Testis (tissue), 3 donors: ENCODE results near the gene VWF. TPM values are rescaled to one million over a fixed set of nuclear protein-coding genes. Genes with fewer than 3 reads are reported as not detected.

Experiments
- DNase-seq: peaks from one replicate; pipeline ENCODE4 v3.0.0-alpha.2; 2019
- H3K27ac ChIP-seq, 2 donors: fragments of 200-600 bp; sonication (generic); one replicate each; pipeline ENCODE4 v1.5.1; 2019
- H3K27me3 ChIP-seq: fragments of 200-600 bp; sonication (generic); one replicate; pipeline ENCODE4 v1.5.1; 2019
- H3K36me3 ChIP-seq: fragments of 200-600 bp; sonication (generic); one replicate; pipeline ENCODE4 v1.5.1; 2017; ENCODE audit warnings: low read depth; ENCODE audit errors: missing control alignments
- H3K4me1 ChIP-seq: fragments of 200-600 bp; sonication (generic); one replicate; pipeline ENCODE4 v1.5.1; 2019
- H3K4me3 ChIP-seq, 2 donors: fragments of 200-600 bp; sonication (generic); one replicate each; pipeline ENCODE4 v1.5.1; 2017 to 2019
- H3K9me3 ChIP-seq: fragments of 200-600 bp; sonication (generic); one replicate; pipeline ENCODE4 v1.5.1; 2017
- POLR2A ChIP-seq: fragments of 450-650 bp; IDR thresholded peaks from one replicate; pipeline ENCODE4 v1.6.1; 2017; ENCODE audit warnings: antibody characterized with exemption, mild to moderate bottlenecking, moderate library complexity
- WGBS, 2 donors: methylation state at CpG; one replicate each; pipeline ENCODE4 v1.1.5; 2018; 5-methylcytosine and 5-hydroxymethylcytosine counted together
- intact Hi-C: fragments of 100-400 bp; cut with DNase I; formaldehyde crosslinking; loops from one replicate; pipeline ENCODE4 v1.15.1; 2023; ENCODE audit warnings: low total_unique reads
- polyA plus RNA-seq: library from polyadenylated mRNA; stranded (reverse); fragments of 350-450 nt; fragmentation: Illumina TruSeq; extraction: RNeasy Lipid Tissue Mini Kit (QIAGEN cat#74804); gene quantifications from one replicate; pipeline ENCODE4 v1.2.3, GENCODE V29; 2014; ENCODE audit warnings: low read depth, low replicate concordance; ENCODE audit not compliant: insufficient read depth
- total RNA-seq, 2 donors: library from RNA; depleted of rRNA; stranded (reverse); fragments of >200 nt; gene quantifications; one replicate each; pipeline ENCODE4 v1.2.3, GENCODE V29; 2016
- TF ChIP-seq, protein P1 (sequence below), 3 experiments: fragments of 450-650 bp in 2 of 3; fragments of 200-600 bp in 1 of 3; sonication (generic) in 1 of 3; IDR thresholded peaks; one replicate each; pipeline ENCODE4 v1.5.1; 2016 to 2019; ENCODE audit warnings: antibody characterized with exemption in 3 of 3, mild to moderate bottlenecking in 2 of 3, moderate library complexity in 1 of 3

VWF gene
- total and polyA plus RNA-seq, 3 donors from 2014 or later: 68.3 to 86.2 (median 83.7) TPM

DNA sequence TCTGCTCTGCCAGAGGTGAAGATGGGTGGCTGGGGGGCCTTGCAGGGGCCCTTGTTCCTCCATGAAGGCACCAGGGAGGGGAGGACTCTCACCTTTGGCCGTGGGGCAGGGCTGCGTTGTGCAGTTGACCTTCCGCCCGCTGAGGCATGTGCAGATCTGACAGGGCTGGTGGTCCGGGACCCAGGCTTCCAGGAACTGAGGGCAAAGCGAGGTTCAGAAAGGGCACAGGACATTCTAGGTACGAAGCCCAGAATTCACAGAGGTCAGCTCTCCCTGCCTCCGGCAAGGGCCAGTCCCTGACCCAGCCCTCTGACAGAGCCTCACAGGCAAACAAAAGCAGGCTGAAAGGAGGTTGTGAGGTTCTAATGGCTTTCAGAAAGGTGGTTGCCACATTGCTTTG, 139.0 kb downstream of the VWF start:
- Histone ChIP-seq H3K27ac (no peak overlapping the region), H3K4me1 (no peaks in the 10 kb centered on the region), H3K4me3 (no peak overlapping the region), H3K9me3 (no peaks in the 10 kb centered on the region), H3K27me3 (no peaks in the 10 kb centered on the region), H3K36me3 (no peaks in the 10 kb centered on the region)
- 59 to 75% methylated on average over 3 to 8 of the region's 8 CpGs for WGBS, 2 donors
- intact Hi-C loops: loop anchor here (10.0 kb wide), 1 partner anchor 49 kb away; no protein-coding TSS in a partner anchor
- TF ChIP-seq, protein P1, sequence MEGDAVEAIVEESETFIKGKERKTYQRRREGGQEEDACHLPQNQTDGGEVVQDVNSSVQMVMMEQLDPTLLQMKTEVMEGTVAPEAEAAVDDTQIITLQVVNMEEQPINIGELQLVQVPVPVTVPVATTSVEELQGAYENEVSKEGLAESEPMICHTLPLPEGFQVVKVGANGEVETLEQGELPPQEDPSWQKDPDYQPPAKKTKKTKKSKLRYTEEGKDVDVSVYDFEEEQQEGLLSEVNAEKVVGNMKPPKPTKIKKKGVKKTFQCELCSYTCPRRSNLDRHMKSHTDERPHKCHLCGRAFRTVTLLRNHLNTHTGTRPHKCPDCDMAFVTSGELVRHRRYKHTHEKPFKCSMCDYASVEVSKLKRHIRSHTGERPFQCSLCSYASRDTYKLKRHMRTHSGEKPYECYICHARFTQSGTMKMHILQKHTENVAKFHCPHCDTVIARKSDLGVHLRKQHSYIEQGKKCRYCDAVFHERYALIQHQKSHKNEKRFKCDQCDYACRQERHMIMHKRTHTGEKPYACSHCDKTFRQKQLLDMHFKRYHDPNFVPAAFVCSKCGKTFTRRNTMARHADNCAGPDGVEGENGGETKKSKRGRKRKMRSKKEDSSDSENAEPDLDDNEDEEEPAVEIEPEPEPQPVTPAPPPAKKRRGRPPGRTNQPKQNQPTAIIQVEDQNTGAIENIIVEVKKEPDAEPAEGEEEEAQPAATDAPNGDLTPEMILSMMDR (IDR thresholded peaks at IDR 0.05): no peak
- no peak for TF ChIP-seq POLR2A
- no peak for DNase-seq

DNA sequence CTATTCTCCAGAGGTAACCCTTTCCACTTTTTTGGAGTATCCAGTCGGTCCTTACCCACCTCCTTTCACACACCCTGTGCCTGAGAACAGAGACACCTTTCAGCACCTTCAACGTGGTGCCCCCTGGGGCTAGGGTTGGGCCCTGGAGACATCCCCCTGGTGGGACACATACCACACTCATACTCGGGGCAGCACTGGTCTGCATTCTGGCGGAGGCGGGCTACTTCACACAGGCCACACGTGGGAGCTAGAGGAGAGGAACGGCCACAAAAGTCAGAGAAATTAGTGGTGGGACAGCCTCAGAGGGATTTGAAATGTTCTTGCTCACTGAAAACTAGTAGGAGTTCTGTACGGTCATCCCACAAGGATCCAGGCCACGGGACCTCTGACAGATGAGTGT, 139.6 kb downstream of the VWF start:
- intact Hi-C loops: loop anchor here (10.0 kb wide), 1 partner anchor 50 kb away; no protein-coding TSS in a partner anchor
- H3K27ac ChIP-seq: no peak overlapping the region
- H3K9me3 ChIP-seq: no peaks in the 10 kb centered on the region
- no peak for DNase-seq
- H3K4me1 ChIP-seq: no peaks in the 10 kb centered on the region
- 77 to 84% methylated on average over 9 of the region's 9 CpGs for WGBS, 2 donors
- TF ChIP-seq, protein P1 (IDR thresholded peaks at IDR 0.05): no peak
- no peak for TF ChIP-seq POLR2A
- H3K27me3 ChIP-seq: no peaks in the 10 kb centered on the region
- no peaks in the 10 kb centered on the region for H3K36me3 ChIP-seq
- no peak overlapping the region for H3K4me3 ChIP-seq

DNA sequence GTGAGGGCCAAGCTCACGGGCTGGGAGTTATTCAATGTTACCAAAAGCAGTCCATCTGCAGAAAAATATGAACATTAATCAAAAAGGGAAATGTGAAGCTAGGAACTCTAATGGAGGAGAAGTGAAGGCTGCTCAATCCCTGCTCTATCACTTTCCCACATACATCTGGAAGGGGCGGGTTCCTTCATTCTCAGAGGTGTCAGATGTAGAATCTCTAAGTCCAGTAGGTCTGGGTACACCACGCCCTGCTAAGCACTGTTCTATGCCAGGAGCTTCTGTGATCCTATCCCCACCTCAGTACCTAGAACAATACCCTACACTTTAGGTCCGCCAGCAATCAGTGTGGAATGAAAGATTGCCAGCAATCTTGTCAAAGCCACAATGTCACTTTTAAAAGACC, 142.4 kb downstream of the VWF start:
- Histone ChIP-seq H3K27ac (no peak overlapping the region), H3K4me3 (no peak overlapping the region), H3K27me3 (no peaks in the 10 kb centered on the region), H3K36me3 (no peaks in the 10 kb centered on the region), H3K9me3 (no peaks in the 10 kb centered on the region), H3K4me1 (no peaks in the 10 kb centered on the region)
- TF ChIP-seq, protein P1 (IDR thresholded peaks at IDR 0.05): no peak
- TF ChIP-seq POLR2A: no peak
- intact Hi-C loops: loop anchor here (10.0 kb wide), 1 partner anchor 53 kb away; no protein-coding TSS in a partner anchor
- 82 to 84% methylated on average over 4 of the region's 4 CpGs for WGBS, 2 donors
- no peak for DNase-seq

DNA sequence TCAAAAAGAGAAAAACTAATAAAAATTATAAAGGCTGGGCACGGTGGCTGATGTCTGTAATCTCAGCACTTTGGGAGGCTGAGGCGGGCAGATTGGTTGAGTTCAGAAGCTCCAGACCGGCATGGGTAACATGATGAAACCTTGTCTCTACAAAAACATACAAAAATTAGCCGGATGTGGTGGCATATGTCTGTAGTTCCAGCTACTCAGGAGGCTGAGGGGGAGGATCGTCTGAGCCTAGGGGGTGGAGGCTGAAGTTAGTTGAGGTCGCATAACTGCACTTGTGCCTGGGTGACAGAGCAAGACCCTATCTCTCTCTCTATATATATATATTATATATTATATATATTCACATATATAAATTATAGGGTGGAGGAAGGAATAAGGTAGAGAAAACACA, 146.9 kb downstream of the VWF start:
- no peaks in the 10 kb centered on the region for H3K36me3 ChIP-seq
- no peaks in the 10 kb centered on the region for H3K9me3 ChIP-seq
- no peaks in the 10 kb centered on the region for H3K27me3 ChIP-seq
- no peak overlapping the region for H3K4me3 ChIP-seq
- no peak for DNase-seq
- TF ChIP-seq POLR2A: no peak
- TF ChIP-seq, protein P1 (IDR thresholded peaks at IDR 0.05): no peak
- WGBS, 2 donors: 76 to 83% methylated on average over 6 of the region's 6 CpGs
- intact Hi-C loops: no loop called here
- no peak overlapping the region for H3K27ac ChIP-seq
- no peaks in the 10 kb centered on the region for H3K4me1 ChIP-seq

DNA sequence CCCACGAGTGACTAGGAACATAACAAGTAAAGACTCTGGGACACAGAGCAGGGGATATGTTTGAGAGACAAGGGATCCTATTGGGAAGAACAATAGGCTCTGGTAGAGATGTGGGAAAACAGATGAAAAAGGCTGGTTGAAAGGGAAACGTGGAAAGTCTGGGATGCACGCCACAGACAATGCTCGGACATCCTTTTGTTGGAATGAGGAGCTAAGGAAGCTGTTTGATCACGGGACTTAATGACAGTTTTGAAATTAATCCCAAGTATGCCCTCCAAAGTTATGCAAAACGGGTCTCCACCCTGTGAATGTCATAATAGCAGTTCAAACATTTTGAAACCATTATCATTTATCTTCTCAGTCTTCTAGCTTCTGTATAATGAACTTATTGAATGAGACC, 147.8 kb downstream of the VWF start:
- DNase-seq: no peak
- Histone ChIP-seq H3K27ac (no peak overlapping the region), H3K4me3 (no peak overlapping the region), H3K27me3 (no peaks in the 10 kb centered on the region), H3K36me3 (no peaks in the 10 kb centered on the region), H3K4me1 (no peaks in the 10 kb centered on the region), H3K9me3 (no peaks in the 10 kb centered on the region)
- intact Hi-C loops: no loop called here
- 66 to 72% methylated on average over 6 of the region's 6 CpGs for WGBS, 2 donors
- TF ChIP-seq POLR2A: no peak
- TF ChIP-seq, protein P1 (IDR thresholded peaks at IDR 0.05): no peak
